WTC11 (cell line): ENCODE results near the gene ASMTL. TPM values are rescaled to one million over a fixed set of nuclear protein-coding genes. Genes with fewer than 3 reads are reported as not detected.

ENCODE experiments used
- ATAC-seq: fragments of 200-7000 bp; cut with Tn5 transposase; 2 replicates; pipeline ENCODE4 v1.10.0; 2021; ENCODE audit warnings: mild to moderate bottlenecking, moderate library complexity
- CTCF ChIA-PET: fragments of 300-600 bp; sonication (Branson Sonifier 250); formaldehyde crosslinking; loops from one replicate; lab custom pipeline; 2021; ENCODE audit warnings: antibody characterized with exemption; lab: Charles Lee
- POLR2A ChIA-PET: fragments of 350-600 bp; sonication (Branson Sonifier 250); formaldehyde crosslinking; loops from one replicate; lab custom pipeline; 2021; ENCODE audit warnings: antibody characterized with exemption; lab: Charles Lee
- DNase-seq: peaks from one replicate; pipeline ENCODE4 v3.0.0; 2021; ENCODE audit warnings: low spot score
- H3K27ac Mint-ChIP-seq: 2 replicates; pipeline ENCODE4 v1.8.0; 2021; ENCODE audit warnings: mixed read lengths
- H3K27me3 Mint-ChIP-seq: 2 replicates; pipeline ENCODE4 v1.8.0; 2021; ENCODE audit warnings: low read depth, mild to moderate bottlenecking, moderate library complexity, mixed read lengths
- H3K36me3 Mint-ChIP-seq: 2 replicates; pipeline ENCODE4 v1.8.0; 2021; ENCODE audit warnings: mixed read lengths
- H3K4me1 Mint-ChIP-seq: 2 replicates; pipeline ENCODE4 v1.8.0; 2022; ENCODE audit warnings: mixed read lengths
- H3K4me3 Mint-ChIP-seq: 2 replicates; pipeline ENCODE4 v1.8.0; 2021; ENCODE audit warnings: mild to moderate bottlenecking, moderate library complexity, mixed read lengths
- H3K9me3 Mint-ChIP-seq: 2 replicates; pipeline ENCODE4 v1.8.0; 2021; ENCODE audit warnings: mixed read lengths
- AFF4 ChIP-seq: sonication (generic); formaldehyde crosslinking; IDR thresholded peaks from 2 replicates; pipeline ENCODE4 v1.8.1; 2023; ENCODE audit warnings: mild to moderate bottlenecking, missing genetic modification reagents, borderline replicate concordance
- CBFB ChIP-seq: sonication (generic); formaldehyde crosslinking; IDR thresholded peaks from 2 replicates; pipeline ENCODE4 v1.8.1; 2022; ENCODE audit warnings: mild to moderate bottlenecking, low read depth, missing genetic modification reagents
- E2F5 ChIP-seq: sonication (generic); formaldehyde crosslinking; IDR thresholded peaks from 2 replicates; pipeline ENCODE4 v1.8.1; 2022; ENCODE audit warnings: mild to moderate bottlenecking, moderate library complexity, missing genetic modification reagents
- ELF4 ChIP-seq: sonication (generic); formaldehyde crosslinking; IDR thresholded peaks from 2 replicates; pipeline ENCODE4 v1.8.1; 2022; ENCODE audit warnings: low read depth, mild to moderate bottlenecking, moderate library complexity, missing genetic modification reagents
- FOXP1 ChIP-seq: sonication (generic); formaldehyde crosslinking; IDR thresholded peaks from 2 replicates; pipeline ENCODE4 v1.8.0; 2022; ENCODE audit warnings: missing genetic modification reagents, mild to moderate bottlenecking, moderate library complexity, borderline replicate concordance
- GABPB1 ChIP-seq: sonication (generic); formaldehyde crosslinking; IDR thresholded peaks from 2 replicates; pipeline ENCODE4 v1.8.1; 2023; ENCODE audit warnings: mild to moderate bottlenecking, missing genetic modification reagents
- IRF2 ChIP-seq: sonication (generic); formaldehyde crosslinking; IDR thresholded peaks from 2 replicates; pipeline ENCODE4 v1.8.0; 2022; ENCODE audit warnings: low read depth, missing genetic modification reagents, borderline replicate concordance
- JUN ChIP-seq: sonication (generic); formaldehyde crosslinking; IDR thresholded peaks from 2 replicates; pipeline ENCODE4 v1.8.0; 2023; ENCODE audit warnings: mild to moderate bottlenecking, missing genetic modification reagents
- KAT7 ChIP-seq: sonication (generic); formaldehyde crosslinking; IDR thresholded peaks from 2 replicates; pipeline ENCODE4 v1.8.1; 2023; ENCODE audit warnings: missing genetic modification reagents, mild to moderate bottlenecking, borderline replicate concordance
- NFYB ChIP-seq: sonication (generic); formaldehyde crosslinking; conservative IDR thresholded peaks from 2 replicates; pipeline ENCODE4 v1.8.0; 2022; ENCODE audit warnings: low read depth, missing genetic modification reagents
- NR2C2 ChIP-seq: sonication (generic); formaldehyde crosslinking; IDR thresholded peaks from 2 replicates; pipeline ENCODE4 v1.8.0; 2022; ENCODE audit warnings: mild to moderate bottlenecking, missing genetic modification reagents
- NR3C1 ChIP-seq: sonication (generic); formaldehyde crosslinking; conservative IDR thresholded peaks from 2 replicates; pipeline ENCODE4 v1.8.1; 2023; ENCODE audit warnings: low read depth, mild to moderate bottlenecking, missing genetic modification reagents
- SOX15 ChIP-seq: fragments of 250-450 bp; sonication (Bioruptor Pico); IDR thresholded peaks from 2 replicates; pipeline ENCODE4 v1.9.0; 2021; ENCODE audit warnings: mild to moderate bottlenecking
- SP1 ChIP-seq: sonication (generic); formaldehyde crosslinking; conservative IDR thresholded peaks from 2 replicates; pipeline ENCODE4 v1.8.1; 2022; ENCODE audit warnings: missing genetic modification reagents
- TEAD1 ChIP-seq: sonication (generic); formaldehyde crosslinking; IDR thresholded peaks from 2 replicates; pipeline ENCODE4 v1.8.0; 2022; ENCODE audit warnings: mild to moderate bottlenecking, missing genetic modification reagents
- TEAD4 ChIP-seq: sonication (generic); formaldehyde crosslinking; IDR thresholded peaks from 2 replicates; pipeline ENCODE4 v1.8.0; 2022; ENCODE audit warnings: mild to moderate bottlenecking, missing genetic modification reagents
- TP53 ChIP-seq: sonication (generic); formaldehyde crosslinking; IDR thresholded peaks from 2 replicates; pipeline ENCODE4 v1.8.1; 2023; ENCODE audit warnings: mild to moderate bottlenecking, missing genetic modification reagents
- ZMAT4 ChIP-seq: fragments of 250-450 bp; sonication (Bioruptor Pico); IDR thresholded peaks from 2 replicates; pipeline ENCODE4 v1.9.0; 2021; ENCODE audit warnings: mild to moderate bottlenecking
- ZNF423 ChIP-seq: fragments of 250-450 bp; sonication (Bioruptor Pico); IDR thresholded peaks from 2 replicates; pipeline ENCODE4 v2.1.2; 2022; ENCODE audit warnings: mild to moderate bottlenecking, moderate library complexity
- total RNA-seq: library from RNA; stranded (reverse); gene quantifications from 3 replicates; pipeline ENCODE4 v1.2.3, GENCODE V29; 2021
- TF ChIP-seq, protein P1 (sequence below): sonication (generic); formaldehyde crosslinking; IDR thresholded peaks from 2 replicates; pipeline ENCODE4 v1.8.0; 2023; ENCODE audit warnings: missing genetic modification reagents, mild to moderate bottlenecking, borderline replicate concordance
- TF ChIP-seq, protein P2 (sequence below): sonication (generic); formaldehyde crosslinking; IDR thresholded peaks from 2 replicates; pipeline ENCODE4 v1.8.0; 2023; ENCODE audit warnings: missing genetic modification reagents
- TF ChIP-seq, protein P3 (sequence below): fragments of 200-600 bp; IDR thresholded peaks from 2 replicates; pipeline ENCODE4 v1.8.0; 2022; ENCODE audit warnings: antibody characterized with exemption
- TF ChIP-seq, protein P4 (sequence below): sonication (generic); formaldehyde crosslinking; conservative IDR thresholded peaks from 2 replicates; pipeline ENCODE4 v1.8.1; 2022; ENCODE audit warnings: mild to moderate bottlenecking, missing genetic modification reagents
- TF ChIP-seq, protein P5 (sequence below): sonication (generic); formaldehyde crosslinking; IDR thresholded peaks from 2 replicates; pipeline ENCODE4 v1.8.1; 2022; ENCODE audit warnings: low read depth, mild to moderate bottlenecking, moderate library complexity, missing genetic modification reagents, borderline replicate concordance

Gene ASMTL
- total RNA-seq, 1 experiment from 2014 or later = 70.6 TPM

DNA sequence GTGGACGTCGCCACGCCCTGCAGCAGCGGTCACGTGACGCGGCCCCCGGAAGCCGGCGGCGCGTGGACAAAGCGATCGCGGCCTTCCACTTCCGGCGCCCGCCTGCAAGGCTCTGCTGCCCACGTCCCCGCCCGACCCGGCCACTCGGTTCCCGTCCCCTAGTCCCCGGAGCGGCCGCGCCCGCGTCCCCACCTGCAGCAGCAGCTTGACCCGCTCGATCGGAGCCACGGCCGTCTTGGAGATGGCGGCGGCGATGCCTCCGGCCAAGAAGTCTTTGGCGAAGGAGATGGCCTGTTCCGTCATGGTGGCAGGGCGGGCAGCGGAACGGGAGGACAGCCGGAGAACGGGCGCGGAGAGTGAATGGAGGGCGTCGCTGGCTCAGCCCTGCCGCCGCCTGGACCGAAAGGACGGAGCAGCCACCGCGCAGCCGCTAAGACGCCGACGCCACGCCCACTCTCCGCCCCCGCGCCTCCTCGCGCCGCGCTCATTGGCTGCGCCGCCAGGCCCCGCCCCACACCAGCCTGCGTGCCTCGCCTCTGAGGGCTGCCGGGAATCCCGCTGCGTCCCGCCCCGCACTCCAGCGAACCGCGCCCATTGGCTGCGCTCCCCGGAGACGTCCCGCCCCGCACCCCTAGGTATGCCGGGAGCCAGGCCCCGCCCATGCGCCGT, 60.9 kb downstream of the ASMTL start, which contains the start of gene SLC25A6:
Gene SLC25A6 (minus strand): TSS at position 407 of the 669 bp plus-strand sequence. CDS start 104 bp downstream, at position 303.
- POLR2A ChIA-PET = no interaction called here
- no peaks in the 10 kb centered on the region for H3K27me3 Mint-ChIP-seq
- H3K4me1 Mint-ChIP-seq = peaks cover 53% of the 10 kb centered on the region
- peak; percentile 100 for DNase-seq
- peak; percentile 94 for ATAC-seq
- peak within 1 kb of the TSS; percentile 96 for H3K27ac Mint-ChIP-seq
- CTCF ChIA-PET = no interaction called here
- H3K4me3 Mint-ChIP-seq = peak within 1 kb of the TSS; percentile 93
- no peaks in the 10 kb centered on the region for H3K9me3 Mint-ChIP-seq
- H3K36me3 Mint-ChIP-seq = peaks cover 57% of the 10 kb centered on the region
- 0 out of 2 replicates have a peak, but pooled peaks have one; percentile 46 for TF ChIP-seq JUN (CRISPR knock-in tag)
- TF ChIP-seq, protein P1, sequence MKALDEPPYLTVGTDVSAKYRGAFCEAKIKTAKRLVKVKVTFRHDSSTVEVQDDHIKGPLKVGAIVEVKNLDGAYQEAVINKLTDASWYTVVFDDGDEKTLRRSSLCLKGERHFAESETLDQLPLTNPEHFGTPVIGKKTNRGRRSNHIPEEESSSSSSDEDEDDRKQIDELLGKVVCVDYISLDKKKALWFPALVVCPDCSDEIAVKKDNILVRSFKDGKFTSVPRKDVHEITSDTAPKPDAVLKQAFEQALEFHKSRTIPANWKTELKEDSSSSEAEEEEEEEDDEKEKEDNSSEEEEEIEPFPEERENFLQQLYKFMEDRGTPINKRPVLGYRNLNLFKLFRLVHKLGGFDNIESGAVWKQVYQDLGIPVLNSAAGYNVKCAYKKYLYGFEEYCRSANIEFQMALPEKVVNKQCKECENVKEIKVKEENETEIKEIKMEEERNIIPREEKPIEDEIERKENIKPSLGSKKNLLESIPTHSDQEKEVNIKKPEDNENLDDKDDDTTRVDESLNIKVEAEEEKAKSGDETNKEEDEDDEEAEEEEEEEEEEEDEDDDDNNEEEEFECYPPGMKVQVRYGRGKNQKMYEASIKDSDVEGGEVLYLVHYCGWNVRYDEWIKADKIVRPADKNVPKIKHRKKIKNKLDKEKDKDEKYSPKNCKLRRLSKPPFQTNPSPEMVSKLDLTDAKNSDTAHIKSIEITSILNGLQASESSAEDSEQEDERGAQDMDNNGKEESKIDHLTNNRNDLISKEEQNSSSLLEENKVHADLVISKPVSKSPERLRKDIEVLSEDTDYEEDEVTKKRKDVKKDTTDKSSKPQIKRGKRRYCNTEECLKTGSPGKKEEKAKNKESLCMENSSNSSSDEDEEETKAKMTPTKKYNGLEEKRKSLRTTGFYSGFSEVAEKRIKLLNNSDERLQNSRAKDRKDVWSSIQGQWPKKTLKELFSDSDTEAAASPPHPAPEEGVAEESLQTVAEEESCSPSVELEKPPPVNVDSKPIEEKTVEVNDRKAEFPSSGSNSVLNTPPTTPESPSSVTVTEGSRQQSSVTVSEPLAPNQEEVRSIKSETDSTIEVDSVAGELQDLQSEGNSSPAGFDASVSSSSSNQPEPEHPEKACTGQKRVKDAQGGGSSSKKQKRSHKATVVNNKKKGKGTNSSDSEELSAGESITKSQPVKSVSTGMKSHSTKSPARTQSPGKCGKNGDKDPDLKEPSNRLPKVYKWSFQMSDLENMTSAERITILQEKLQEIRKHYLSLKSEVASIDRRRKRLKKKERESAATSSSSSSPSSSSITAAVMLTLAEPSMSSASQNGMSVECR (CRISPR knock-in tag) = peak; percentile 81
- TF ChIP-seq IRF2 (CRISPR knock-in tag) = no peak
- peak; percentile 13; the same call in 1 of the 2 replicates for TF ChIP-seq TEAD4
- TF ChIP-seq SP1 (CRISPR knock-in tag) = peak; percentile 99
- TF ChIP-seq TP53 (CRISPR knock-in tag) = no peak
- TF ChIP-seq CBFB (CRISPR knock-in tag) = 0 out of 2 replicates have a peak, but pooled peaks have one; percentile 28
- TF ChIP-seq, protein P2, sequence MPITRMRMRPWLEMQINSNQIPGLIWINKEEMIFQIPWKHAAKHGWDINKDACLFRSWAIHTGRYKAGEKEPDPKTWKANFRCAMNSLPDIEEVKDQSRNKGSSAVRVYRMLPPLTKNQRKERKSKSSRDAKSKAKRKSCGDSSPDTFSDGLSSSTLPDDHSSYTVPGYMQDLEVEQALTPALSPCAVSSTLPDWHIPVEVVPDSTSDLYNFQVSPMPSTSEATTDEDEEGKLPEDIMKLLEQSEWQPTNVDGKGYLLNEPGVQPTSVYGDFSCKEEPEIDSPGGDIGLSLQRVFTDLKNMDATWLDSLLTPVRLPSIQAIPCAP = peak; percentile 74
- peak; percentile 81 for TF ChIP-seq GABPB1
- TF ChIP-seq, protein P3, sequence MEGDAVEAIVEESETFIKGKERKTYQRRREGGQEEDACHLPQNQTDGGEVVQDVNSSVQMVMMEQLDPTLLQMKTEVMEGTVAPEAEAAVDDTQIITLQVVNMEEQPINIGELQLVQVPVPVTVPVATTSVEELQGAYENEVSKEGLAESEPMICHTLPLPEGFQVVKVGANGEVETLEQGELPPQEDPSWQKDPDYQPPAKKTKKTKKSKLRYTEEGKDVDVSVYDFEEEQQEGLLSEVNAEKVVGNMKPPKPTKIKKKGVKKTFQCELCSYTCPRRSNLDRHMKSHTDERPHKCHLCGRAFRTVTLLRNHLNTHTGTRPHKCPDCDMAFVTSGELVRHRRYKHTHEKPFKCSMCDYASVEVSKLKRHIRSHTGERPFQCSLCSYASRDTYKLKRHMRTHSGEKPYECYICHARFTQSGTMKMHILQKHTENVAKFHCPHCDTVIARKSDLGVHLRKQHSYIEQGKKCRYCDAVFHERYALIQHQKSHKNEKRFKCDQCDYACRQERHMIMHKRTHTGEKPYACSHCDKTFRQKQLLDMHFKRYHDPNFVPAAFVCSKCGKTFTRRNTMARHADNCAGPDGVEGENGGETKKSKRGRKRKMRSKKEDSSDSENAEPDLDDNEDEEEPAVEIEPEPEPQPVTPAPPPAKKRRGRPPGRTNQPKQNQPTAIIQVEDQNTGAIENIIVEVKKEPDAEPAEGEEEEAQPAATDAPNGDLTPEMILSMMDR = no peak
- peak; percentile 81 for TF ChIP-seq KAT7 (CRISPR knock-in tag)
- 0 out of 2 replicates have a peak, but pooled peaks have one; percentile 46 for TF ChIP-seq ZMAT4
- TF ChIP-seq ZNF423 (CRISPR knock-in tag) = no peak
- TF ChIP-seq NFYB (CRISPR knock-in tag) = peak; percentile 87
- peak; percentile 44; the same call in 1 of the 2 replicates for TF ChIP-seq AFF4 (CRISPR knock-in tag)
- no peak for TF ChIP-seq E2F5 (CRISPR knock-in tag)
- TF ChIP-seq SOX15 = no peak
- TF ChIP-seq TEAD1 (CRISPR knock-in tag) = peak; percentile 74; the same call in 1 of the 2 replicates
- no peak for TF ChIP-seq NR2C2 (CRISPR knock-in tag)
- no peak for TF ChIP-seq ELF4
- TF ChIP-seq FOXP1 (CRISPR knock-in tag) = peak; percentile 79; the same call in 1 of the 2 replicates
- TF ChIP-seq, protein P4, sequence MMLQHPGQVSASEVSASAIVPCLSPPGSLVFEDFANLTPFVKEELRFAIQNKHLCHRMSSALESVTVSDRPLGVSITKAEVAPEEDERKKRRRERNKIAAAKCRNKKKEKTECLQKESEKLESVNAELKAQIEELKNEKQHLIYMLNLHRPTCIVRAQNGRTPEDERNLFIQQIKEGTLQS (CRISPR knock-in tag) = no peak
- peak; percentile 74 for TF ChIP-seq NR3C1 (CRISPR knock-in tag)
- TF ChIP-seq, protein P5, sequence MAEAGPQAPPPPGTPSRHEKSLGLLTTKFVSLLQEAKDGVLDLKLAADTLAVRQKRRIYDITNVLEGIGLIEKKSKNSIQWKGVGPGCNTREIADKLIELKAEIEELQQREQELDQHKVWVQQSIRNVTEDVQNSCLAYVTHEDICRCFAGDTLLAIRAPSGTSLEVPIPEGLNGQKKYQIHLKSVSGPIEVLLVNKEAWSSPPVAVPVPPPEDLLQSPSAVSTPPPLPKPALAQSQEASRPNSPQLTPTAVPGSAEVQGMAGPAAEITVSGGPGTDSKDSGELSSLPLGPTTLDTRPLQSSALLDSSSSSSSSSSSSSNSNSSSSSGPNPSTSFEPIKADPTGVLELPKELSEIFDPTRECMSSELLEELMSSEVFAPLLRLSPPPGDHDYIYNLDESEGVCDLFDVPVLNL = peak; percentile 51; the same call in 1 of the 2 replicates
